Measurements from ENCODE around the gene FFAR1.

The FFAR1 gene

DNA sequence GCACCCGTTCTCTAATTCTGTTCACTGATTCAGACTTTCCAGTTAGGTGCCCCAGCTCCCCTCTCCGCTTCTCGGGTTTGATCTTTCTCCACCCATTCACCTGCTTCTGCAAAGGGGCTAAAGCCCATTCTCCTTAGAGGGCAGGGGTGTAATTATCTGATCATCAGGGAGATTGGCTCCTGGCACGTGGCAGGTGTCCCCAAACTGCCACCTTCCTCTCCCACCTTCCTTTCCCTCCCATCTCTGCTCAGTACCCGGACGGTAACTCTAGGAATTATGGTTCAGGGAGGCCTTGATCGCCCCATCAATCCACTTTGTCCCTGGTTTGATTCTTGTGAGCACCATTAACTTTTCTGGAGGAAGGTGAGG is 212 bp downstream of the FFAR1 start:
- TF ChIP-seq, protein P1, sequence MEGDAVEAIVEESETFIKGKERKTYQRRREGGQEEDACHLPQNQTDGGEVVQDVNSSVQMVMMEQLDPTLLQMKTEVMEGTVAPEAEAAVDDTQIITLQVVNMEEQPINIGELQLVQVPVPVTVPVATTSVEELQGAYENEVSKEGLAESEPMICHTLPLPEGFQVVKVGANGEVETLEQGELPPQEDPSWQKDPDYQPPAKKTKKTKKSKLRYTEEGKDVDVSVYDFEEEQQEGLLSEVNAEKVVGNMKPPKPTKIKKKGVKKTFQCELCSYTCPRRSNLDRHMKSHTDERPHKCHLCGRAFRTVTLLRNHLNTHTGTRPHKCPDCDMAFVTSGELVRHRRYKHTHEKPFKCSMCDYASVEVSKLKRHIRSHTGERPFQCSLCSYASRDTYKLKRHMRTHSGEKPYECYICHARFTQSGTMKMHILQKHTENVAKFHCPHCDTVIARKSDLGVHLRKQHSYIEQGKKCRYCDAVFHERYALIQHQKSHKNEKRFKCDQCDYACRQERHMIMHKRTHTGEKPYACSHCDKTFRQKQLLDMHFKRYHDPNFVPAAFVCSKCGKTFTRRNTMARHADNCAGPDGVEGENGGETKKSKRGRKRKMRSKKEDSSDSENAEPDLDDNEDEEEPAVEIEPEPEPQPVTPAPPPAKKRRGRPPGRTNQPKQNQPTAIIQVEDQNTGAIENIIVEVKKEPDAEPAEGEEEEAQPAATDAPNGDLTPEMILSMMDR (IDR thresholded peaks at IDR 0.05; ENCODE audit: insufficient read depth, missing control alignments): no peak
- no peak for FAIRE-seq

DNA sequence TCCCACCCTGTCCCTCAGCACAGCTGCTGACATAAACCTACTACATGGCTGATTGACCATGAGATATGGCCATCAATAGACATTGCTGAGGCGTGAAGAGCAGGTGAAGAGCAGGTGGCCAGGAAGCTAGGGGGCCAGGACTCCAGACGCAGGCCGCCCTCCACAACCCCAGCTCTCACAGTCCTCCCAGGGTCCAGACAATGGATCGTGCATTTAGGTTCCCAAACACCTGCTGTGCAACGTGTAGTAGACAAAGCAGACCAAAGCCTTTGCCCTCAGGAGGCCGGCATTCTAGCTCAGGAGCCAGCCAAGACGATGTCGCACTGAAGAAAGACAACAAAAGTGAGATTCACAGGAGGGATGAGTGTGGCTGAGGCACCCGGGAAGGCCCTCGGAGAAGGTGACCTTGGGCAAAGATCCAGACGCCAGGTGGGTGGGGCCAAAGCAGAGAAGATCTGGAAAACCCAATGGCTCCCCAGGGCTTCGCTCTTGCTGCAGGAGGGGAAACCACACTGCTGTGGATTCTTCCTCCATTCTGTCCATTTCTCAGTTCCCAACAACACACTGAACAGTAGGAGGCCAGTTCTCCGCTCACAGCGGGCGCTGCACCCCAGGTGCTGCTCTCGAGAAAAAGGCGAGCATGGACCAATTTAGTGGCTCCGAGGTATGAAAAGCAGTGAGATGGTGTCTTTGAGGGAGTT is 1.4 kb downstream of the FFAR1 start:
- TF ChIP-seq, protein P1 (IDR thresholded peaks at IDR 0.05; ENCODE audit: insufficient read depth, missing control alignments): no peak
- no peak for DNase-seq (ENCODE audit: insufficient read length, low spot score)
- no peak for FAIRE-seq

More for the DNA sequence above, 212 bp downstream of the FFAR1 start:
- no peak for DNase-seq (ENCODE audit: insufficient read length, low spot score)

DNA sequence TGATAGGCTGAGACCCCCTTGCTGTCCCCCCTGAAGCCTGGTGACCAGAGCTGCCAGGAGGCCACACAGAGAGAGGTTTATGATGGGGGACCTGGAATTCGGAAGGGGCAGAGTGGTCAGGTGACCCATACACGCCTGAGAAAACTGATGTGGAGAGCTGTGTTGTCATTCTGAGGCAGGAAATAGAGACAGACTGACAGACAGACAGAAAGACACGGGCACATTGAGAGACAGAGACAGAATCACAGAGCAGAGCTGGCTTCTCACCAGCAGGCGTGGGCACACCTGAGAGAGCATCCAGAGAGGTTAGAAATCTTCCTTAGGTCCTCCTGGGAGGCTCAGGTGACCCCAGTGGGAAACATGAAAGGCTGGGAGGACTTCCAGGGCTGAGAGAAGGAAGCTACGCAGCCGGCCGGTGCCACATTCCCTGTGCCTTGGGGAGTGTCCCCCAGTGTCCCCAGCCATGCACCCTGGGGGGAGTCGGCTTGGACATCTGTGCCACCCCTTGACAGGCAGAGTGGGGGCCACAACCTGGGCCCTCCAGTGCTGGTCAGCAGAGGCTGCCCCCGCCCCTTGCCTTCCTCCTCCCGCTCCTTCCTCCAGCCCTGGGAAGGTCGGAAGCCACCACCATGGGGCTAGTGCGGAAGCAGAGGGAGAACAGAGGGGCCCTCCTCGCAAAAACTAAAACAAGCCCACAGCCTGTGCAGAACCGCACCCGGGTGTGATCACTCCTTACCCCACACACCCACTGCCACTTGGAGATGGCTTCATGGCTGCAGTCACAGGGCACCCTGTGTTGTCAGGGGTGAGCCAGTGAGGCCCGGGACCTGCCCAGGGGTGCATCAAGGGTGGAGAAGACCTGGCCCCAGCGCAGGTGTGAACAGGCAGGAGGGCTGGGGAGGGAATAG is 2.2 kb downstream of the FFAR1 start:
- TF ChIP-seq, protein P1 (IDR thresholded peaks at IDR 0.05; ENCODE audit: insufficient read depth, missing control alignments): no peak
- FAIRE-seq (no peak), DNase-seq (ENCODE audit: insufficient read length, low spot score) (no peak)

DNA sequence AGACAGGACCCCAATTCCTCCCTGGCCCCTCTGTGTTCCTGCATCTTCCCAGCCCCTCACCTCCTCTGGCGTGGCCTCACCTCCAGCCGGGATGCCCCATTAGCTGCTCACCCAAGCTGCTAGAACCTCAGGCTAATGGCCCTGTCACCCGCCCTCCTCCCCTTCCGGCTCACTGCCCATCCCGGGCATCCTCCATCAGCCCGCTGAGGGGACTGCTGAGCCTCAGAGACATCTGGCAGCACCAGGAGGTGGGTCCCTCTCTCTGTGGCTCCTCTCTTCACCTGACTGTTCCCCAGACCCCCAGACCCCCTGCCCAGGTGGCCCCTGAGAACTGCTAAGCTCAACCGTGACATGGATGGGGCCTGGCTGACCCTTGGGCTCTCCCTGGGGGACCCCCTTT is 2.9 kb downstream of the FFAR1 start:
- FAIRE-seq: no peak
- TF ChIP-seq, protein P1 (IDR thresholded peaks at IDR 0.05; ENCODE audit: insufficient read depth, missing control alignments): no peak
- no peak for DNase-seq (ENCODE audit: insufficient read length, low spot score)

DNA sequence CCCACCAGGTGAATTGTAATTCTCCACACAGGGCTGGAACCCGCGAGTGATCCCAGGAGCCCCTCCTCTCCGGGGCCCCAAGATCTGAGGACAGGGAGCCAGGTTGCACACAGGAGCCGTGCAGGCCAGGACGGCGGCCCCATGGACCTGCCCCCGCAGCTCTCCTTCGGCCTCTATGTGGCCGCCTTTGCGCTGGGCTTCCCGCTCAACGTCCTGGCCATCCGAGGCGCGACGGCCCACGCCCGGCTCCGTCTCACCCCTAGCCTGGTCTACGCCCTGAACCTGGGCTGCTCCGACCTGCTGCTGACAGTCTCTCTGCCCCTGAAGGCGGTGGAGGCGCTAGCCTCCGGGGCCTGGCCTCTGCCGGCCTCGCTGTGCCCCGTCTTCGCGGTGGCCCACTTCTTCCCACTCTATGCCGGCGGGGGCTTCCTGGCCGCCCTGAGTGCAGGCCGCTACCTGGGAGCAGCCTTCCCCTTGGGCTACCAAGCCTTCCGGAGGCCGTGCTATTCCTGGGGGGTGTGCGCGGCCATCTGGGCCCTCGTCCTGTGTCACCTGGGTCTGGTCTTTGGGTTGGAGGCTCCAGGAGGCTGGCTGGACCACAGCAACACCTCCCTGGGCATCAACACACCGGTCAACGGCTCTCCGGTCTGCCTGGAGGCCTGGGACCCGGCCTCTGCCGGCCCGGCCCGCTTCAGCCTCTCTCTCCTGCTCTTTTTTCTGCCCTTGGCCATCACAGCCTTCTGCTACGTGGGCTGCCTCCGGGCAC is 3.9 kb downstream of the FFAR1 start:
- TF ChIP-seq, protein P1 (IDR thresholded peaks at IDR 0.05; ENCODE audit: insufficient read depth, missing control alignments): no peak
- FAIRE-seq: no peak

DNA sequence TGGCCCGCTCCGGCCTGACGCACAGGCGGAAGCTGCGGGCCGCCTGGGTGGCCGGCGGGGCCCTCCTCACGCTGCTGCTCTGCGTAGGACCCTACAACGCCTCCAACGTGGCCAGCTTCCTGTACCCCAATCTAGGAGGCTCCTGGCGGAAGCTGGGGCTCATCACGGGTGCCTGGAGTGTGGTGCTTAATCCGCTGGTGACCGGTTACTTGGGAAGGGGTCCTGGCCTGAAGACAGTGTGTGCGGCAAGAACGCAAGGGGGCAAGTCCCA is 4.4 kb downstream of the FFAR1 start:
- TF ChIP-seq, protein P1 (IDR thresholded peaks at IDR 0.05; ENCODE audit: insufficient read depth, missing control alignments): no peak
- FAIRE-seq: no peak
- DNase-seq (ENCODE audit: insufficient read length, low spot score): no peak

More for the DNA sequence above, 3.9 kb downstream of the FFAR1 start:
- DNase-seq (ENCODE audit: insufficient read length, low spot score): no peak
